Tibial nerve (tissue), 3 donors: ENCODE data around the gene DUS3L.

Experiments
- CTCF ChIP-seq, 5 experiments: fragments of 200-600 bp in 3 of 5; fragments of 450-650 bp in 2 of 5; sonication (generic) in 3 of 5; IDR thresholded peaks; one replicate each; pipeline ENCODE4 v1.5.1; 2016 to 2019; ENCODE audit warnings: antibody characterized with exemption in 5 of 5, mild to moderate bottlenecking in 3 of 5, moderate library complexity in 2 of 5
- POLR2A ChIP-seq, 2 donors: fragments of 450-650 bp; IDR thresholded peaks; one replicate each; pipeline ENCODE4 v1.6.1; 2017; ENCODE audit warnings: antibody characterized with exemption in 2 of 2, mild to moderate bottlenecking in 2 of 2, moderate library complexity in 2 of 2

GRCh38 chr19:5822181-5822844 lies 31.4 kb upstream of the DUS3L start:
- TF ChIP-seq CTCF (IDR thresholded peaks at IDR 0.05) (no peak), POLR2A (IDR thresholded peaks at IDR 0.05) (no peak)
